Hepatocyte (in vitro differentiated cells): ENCODE measurements around the gene DMD. TPM values are rescaled to one million over a fixed set of nuclear protein-coding genes. Genes with fewer than 3 reads are reported as not detected.
A peak's percentile ranks its signal among the peaks of the same experiment; 100 is the strongest.

ENCODE experiments used
- DNase-seq: peaks from one replicate; pipeline ENCODE4 v3.0.0-alpha.2; 2016; ENCODE audit warnings: low spot score
- H2AFZ ChIP-seq: fragments of 200-600 bp; sonication (generic); 2 replicates; pipeline ENCODE4 v1.6.0; 2016; ENCODE audit warnings: antibody characterized with exemption, mild to moderate bottlenecking
- H3K27ac ChIP-seq: fragments of 200-600 bp; sonication (generic); 2 replicates; pipeline ENCODE4 v1.5.1; 2016; ENCODE audit warnings: mild to moderate bottlenecking
- H3K27me3 ChIP-seq: fragments of 200-600 bp; sonication (generic); 2 replicates; pipeline ENCODE4 v1.6.1; 2016
- H3K36me3 ChIP-seq: fragments of 200-600 bp; sonication (generic); replicated peaks from 2 replicates; pipeline ENCODE4 v1.5.1; 2016; ENCODE audit warnings: low read depth; ENCODE audit not compliant: insufficient read depth
- H3K4me1 ChIP-seq: fragments of 200-600 bp; sonication (generic); 2 replicates; pipeline ENCODE4 v1.5.1; 2016; ENCODE audit warnings: mild to moderate bottlenecking, moderate library complexity; ENCODE audit not compliant: insufficient read depth
- H3K4me2 ChIP-seq: fragments of 200-600 bp; sonication (generic); 2 replicates; pipeline ENCODE4 v1.6.0; 2016
- H3K4me3 ChIP-seq: fragments of 200-600 bp; sonication (generic); 2 replicates; pipeline ENCODE4 v1.5.1; 2016; ENCODE audit warnings: mild to moderate bottlenecking
- H3K79me2 ChIP-seq: fragments of 200-600 bp; sonication (generic); 2 replicates; pipeline ENCODE4 v1.6.0; 2017; ENCODE audit warnings: mild to moderate bottlenecking
- H3K9me2 ChIP-seq: fragments of 200-600 bp; sonication (generic); replicated peaks from 2 replicates; pipeline ENCODE4 v1.6.0; 2017; ENCODE audit warnings: mild to moderate bottlenecking; ENCODE audit not compliant: insufficient read depth
- H3K9me3 ChIP-seq: fragments of 200-600 bp; sonication (generic); 2 replicates; pipeline ENCODE4 v1.5.1; 2016; ENCODE audit warnings: low read depth, mild to moderate bottlenecking
- H4K20me1 ChIP-seq: fragments of 200-600 bp; sonication (generic); 2 replicates; pipeline ENCODE4 v1.6.0; 2016; ENCODE audit warnings: mild to moderate bottlenecking; ENCODE audit not compliant: insufficient read depth, poor library complexity, severe bottlenecking
- CTCF ChIP-seq: fragments of 200-600 bp; sonication (generic); IDR thresholded peaks from 2 replicates; pipeline ENCODE4 v1.5.1; 2016; ENCODE audit warnings: antibody characterized with exemption, mild to moderate bottlenecking; ENCODE audit not compliant: poor library complexity
- EZH2 ChIP-seq: fragments of 200-600 bp; sonication (generic); IDR thresholded peaks from 2 replicates; pipeline ENCODE4 v1.6.1; 2016; ENCODE audit warnings: antibody characterized with exemption, mild to moderate bottlenecking, borderline replicate concordance
- EZH2phosphoT487 ChIP-seq: fragments of 200-600 bp; sonication (generic); IDR thresholded peaks from one replicate; pipeline ENCODE4 v1.6.1; 2018; ENCODE audit warnings: antibody characterized with exemption, mild to moderate bottlenecking, low read depth, moderate library complexity; ENCODE audit not compliant: unreplicated experiment, severe bottlenecking
- WGBS: methylation state at CpG from one replicate; pipeline ENCODE4 v1.1.6; 2016; ENCODE audit warnings: low lambda C conversion rate; ENCODE audit errors: missing lambda C conversion rate; 5-methylcytosine and 5-hydroxymethylcytosine counted together
- polyA plus RNA-seq: library from polyadenylated mRNA; unstranded; fragments of >200 nt; fragmentation: Nextera tagmentation; extraction: Ambion mirVana; gene quantifications from 2 replicates; pipeline ENCODE4 v1.2.1, GENCODE V29; 2016
- total RNA-seq: library from RNA; depleted of rRNA; stranded (reverse); fragments of >200 nt; gene quantifications from 2 replicates; pipeline ENCODE4 v1.2.3, GENCODE V29; 2014

The DMD gene
- total and polyA plus RNA-seq, 2 experiments from 2014 or later, result 14.2 to 27.8 TPM

- H4K20me1 ChIP-seq, result no peaks in the 10 kb centered on the region
- peak overlapping the region; percentile 71 for H3K4me2 ChIP-seq
- H3K36me3 ChIP-seq, result no peaks in the 10 kb centered on the region
- H3K9me3 ChIP-seq, result no peaks in the 10 kb centered on the region
- peak overlapping the region; percentile 61 for H2AFZ ChIP-seq
- no peaks in the 10 kb centered on the region for H3K27me3 ChIP-seq
- peaks cover 9% of the 10 kb centered on the region for H3K4me1 ChIP-seq
- H3K27ac ChIP-seq, result peak overlapping the region; percentile 70
- WGBS, result 53% methylated on average over 10 of the region's 10 CpGs
- H3K79me2 ChIP-seq, result no peaks in the 10 kb centered on the region
- no peak for DNase-seq
- TF ChIP-seq EZH2phosphoT487 (no peak), CTCF (no peak), EZH2 (no peak)
- no peaks in the 10 kb centered on the region for H3K9me2 ChIP-seq
- peak overlapping the region; percentile 12 for H3K4me3 ChIP-seq
These were observed 83.1 kb downstream of the DMD start for GRCh38 chrX:33128048-33128805.

DNA sequence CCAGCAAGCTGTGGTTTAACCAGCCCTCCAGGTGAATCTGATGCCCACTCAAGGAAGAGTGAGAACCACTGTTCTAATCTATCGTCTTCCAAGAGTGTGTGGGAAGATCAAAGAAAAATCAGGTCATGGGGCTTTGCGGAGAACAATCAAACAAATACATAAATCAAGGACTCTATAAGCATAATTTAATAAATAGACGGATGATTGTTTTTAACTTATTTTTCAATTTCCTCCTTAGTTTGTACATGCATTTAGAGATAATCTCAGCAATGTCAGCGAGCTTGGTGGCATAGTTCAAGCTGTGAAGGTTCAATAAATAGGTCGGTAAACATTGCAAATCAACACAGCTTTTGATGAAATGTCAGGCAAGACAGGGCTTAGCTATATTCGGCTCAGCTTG lies 84.9 kb downstream of the DMD start:
- Histone ChIP-seq H3K36me3 (no peaks in the 10 kb centered on the region), H3K4me3 (no peak overlapping the region), H2AFZ (peak overlapping the region; percentile 23), H4K20me1 (no peaks in the 10 kb centered on the region), H3K9me3 (no peaks in the 10 kb centered on the region), H3K27ac (no peak overlapping the region), H3K4me1 (peaks cover 9% of the 10 kb centered on the region), H3K79me2 (no peaks in the 10 kb centered on the region), H3K9me2 (no peaks in the 10 kb centered on the region), H3K27me3 (no peaks in the 10 kb centered on the region), H3K4me2 (peak overlapping the region; percentile 3)
- 42% methylated on average over 6 of the region's 6 CpGs for WGBS
- TF ChIP-seq CTCF, result no peak
- TF ChIP-seq EZH2, result no peak
- no peak for TF ChIP-seq EZH2phosphoT487
- DNase-seq, result no peak

DNA sequence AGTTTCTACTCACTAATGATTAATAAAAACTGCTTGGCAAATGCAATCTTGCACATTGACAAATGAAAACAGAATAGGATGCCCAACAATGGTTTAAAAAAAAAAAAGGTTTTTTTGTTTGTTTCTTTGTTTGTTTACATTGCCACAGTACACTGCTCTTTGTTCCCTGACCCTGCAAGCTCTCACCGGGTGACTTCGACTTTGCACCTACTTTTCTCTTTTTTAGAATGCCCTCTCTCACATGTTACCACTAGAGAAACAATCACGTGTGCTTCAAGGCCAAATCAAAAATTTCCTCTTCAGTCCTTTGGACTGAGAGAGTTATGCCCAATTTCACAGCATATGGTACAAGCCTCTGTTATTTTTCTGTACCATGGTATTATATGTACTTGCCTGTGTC lies 101.5 kb downstream of the DMD start:
- Histone ChIP-seq H3K4me1 (no peaks in the 10 kb centered on the region), H3K36me3 (no peaks in the 10 kb centered on the region), H3K79me2 (no peaks in the 10 kb centered on the region), H3K4me2 (no peak overlapping the region), H4K20me1 (no peaks in the 10 kb centered on the region), H2AFZ (no peak overlapping the region), H3K27me3 (no peaks in the 10 kb centered on the region), H3K27ac (no peak overlapping the region), H3K4me3 (no peak overlapping the region), H3K9me3 (no peaks in the 10 kb centered on the region), H3K9me2 (no peaks in the 10 kb centered on the region)
- no peak for DNase-seq
- WGBS, result 42% methylated on average over 3 of the region's 3 CpGs
- TF ChIP-seq EZH2phosphoT487 (no peak), CTCF (no peak), EZH2 (no peak)
